ENCODE results near the gene FOXB1.

- TF ChIP-seq CTCF (IDR thresholded peaks at IDR 0.05) (no peak), POLR2A (IDR thresholded peaks at IDR 0.05) (no peak)
Observed at GRCh38 chr15:59993041-59993750, 10.9 kb upstream of the FOXB1 start.

Measured in vagina (tissue), 2 donors.